ENCODE results near the gene MESP1. TPM values are rescaled to one million over a fixed set of nuclear protein-coding genes. Genes with fewer than 3 reads are reported as not detected.

The MESP1 gene
- total and polyA plus RNA-seq, 2 of the 13 experiments (the other 11 are each of a cell fraction or from before 2014, with no cell fraction given): not detected

- no peak for TF ChIP-seq SKI (IDR thresholded peaks at IDR 0.05; ENCODE audit: partially characterized antibody)
- TF ChIP-seq RBM22 (optimal IDR thresholded peaks at IDR 0.05; ENCODE audit: low read length): no peak
- no peak for TF ChIP-seq ZNF572 (CRISPR knock-in tag; IDR thresholded peaks at IDR 0.05)
- no peak for TF ChIP-seq CSRNP2 (CRISPR knock-in tag; conservative IDR thresholded peaks at IDR 0.05; ENCODE audit: low read depth)
- TF ChIP-seq ZNF788 (CRISPR knock-in tag; IDR thresholded peaks at IDR 0.05; ENCODE audit: borderline replicate concordance): peak; percentile 45; the same call in 1 of the 2 replicates
- no peak for TF ChIP-seq PAX8 (CRISPR knock-in tag; IDR thresholded peaks at IDR 0.05; ENCODE audit: borderline replicate concordance)
- TF ChIP-seq MIER3 (CRISPR knock-in tag; IDR thresholded peaks at IDR 0.05; ENCODE audit: borderline replicate concordance): no peak
- no peak for TF ChIP-seq BRD4 (CRISPR knock-in tag; IDR thresholded peaks at IDR 0.05)
- no peak for TF ChIP-seq SMAD3 (CRISPR knock-in tag; IDR thresholded peaks at IDR 0.05)
- TF ChIP-seq SP140L (CRISPR knock-in tag; IDR thresholded peaks at IDR 0.05; ENCODE audit: borderline replicate concordance): peak; percentile 37; the same call in 1 of the 2 replicates
- TF ChIP-seq ZNF18 (CRISPR knock-in tag; IDR thresholded peaks at IDR 0.05; ENCODE audit: insufficient replicate concordance): no peak
- peak; percentile 89; the same call in 1 of the 2 replicates for TF ChIP-seq ZNF280B (CRISPR knock-in tag; IDR thresholded peaks at IDR 0.05; ENCODE audit: borderline replicate concordance)
- TF ChIP-seq ZNF225 (CRISPR knock-in tag; IDR thresholded peaks at IDR 0.05): no peak
- no peak for TF ChIP-seq SP5 (CRISPR knock-in tag; IDR thresholded peaks at IDR 0.05; ENCODE audit: borderline replicate concordance, low read depth)
- TF ChIP-seq SP2 (CRISPR knock-in tag; IDR thresholded peaks at IDR 0.05): no peak
- TF ChIP-seq THAP7 (CRISPR knock-in tag; IDR thresholded peaks at IDR 0.05): peak; percentile 85; the same call in 1 of the 2 replicates
- peak; percentile 65 for TF ChIP-seq MED8 (CRISPR knock-in tag; IDR thresholded peaks at IDR 0.05; ENCODE audit: insufficient replicate concordance)
- 0 out of 2 replicates have a peak, but pooled peaks have one; percentile 30 for TF ChIP-seq YEATS2 (CRISPR knock-in tag; IDR thresholded peaks at IDR 0.05; ENCODE audit: borderline replicate concordance)
- TF ChIP-seq ZZZ3 (CRISPR knock-in tag; IDR thresholded peaks at IDR 0.05; ENCODE audit: borderline replicate concordance): no peak
- TF ChIP-seq MZF1 (CRISPR knock-in tag; IDR thresholded peaks at IDR 0.05; ENCODE audit: borderline replicate concordance): no peak
- no peak for TF ChIP-seq KDM5A (IDR thresholded peaks at IDR 0.05; ENCODE audit: borderline replicate concordance, low read length)
- peak; percentile 81; the same call in 1 of the 2 replicates for TF ChIP-seq ZSCAN31 (CRISPR knock-in tag; IDR thresholded peaks at IDR 0.05; ENCODE audit: low read depth)
- no peak for TF ChIP-seq SMARCE1 (IDR thresholded peaks at IDR 0.05; ENCODE audit: borderline replicate concordance)
Observed at GRCh38 chr15:89776274-89777072, 25.4 kb upstream of the MESP1 start, which contains the start of gene MESP2 (continued).

Measured in HepG2 (cell line).